ENCODE measurements around the gene GIT1. TPM values are rescaled to one million over a fixed set of nuclear protein-coding genes. Genes with fewer than 3 reads are reported as not detected.

GIT1 gene
- polyA plus RNA-seq, 1 of the 3 experiments (the other 2 are of a cell fraction): 42.9 TPM

DNA sequence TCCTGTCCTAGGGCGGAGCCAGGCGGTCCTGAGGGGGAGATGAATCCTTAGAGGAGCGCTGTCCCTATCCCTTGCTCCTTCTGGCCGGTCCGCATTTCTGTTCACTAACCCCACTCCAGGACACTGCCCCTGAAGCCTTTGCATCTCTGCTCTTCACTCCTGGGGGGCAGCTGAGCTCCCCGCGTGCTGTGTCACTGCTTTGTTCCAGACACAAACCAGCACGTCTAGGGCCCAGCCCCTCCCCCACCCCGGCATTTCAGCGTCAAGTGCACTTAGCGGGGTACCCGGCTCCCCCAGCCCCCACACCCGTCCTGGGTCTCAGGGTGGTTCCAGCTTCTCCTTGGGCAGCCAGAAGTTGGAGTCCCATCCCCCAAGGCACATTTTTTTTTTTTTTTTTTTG lies 24.4 kb upstream of the GIT1 start (continued):
- TF ChIP-seq, protein P1, sequence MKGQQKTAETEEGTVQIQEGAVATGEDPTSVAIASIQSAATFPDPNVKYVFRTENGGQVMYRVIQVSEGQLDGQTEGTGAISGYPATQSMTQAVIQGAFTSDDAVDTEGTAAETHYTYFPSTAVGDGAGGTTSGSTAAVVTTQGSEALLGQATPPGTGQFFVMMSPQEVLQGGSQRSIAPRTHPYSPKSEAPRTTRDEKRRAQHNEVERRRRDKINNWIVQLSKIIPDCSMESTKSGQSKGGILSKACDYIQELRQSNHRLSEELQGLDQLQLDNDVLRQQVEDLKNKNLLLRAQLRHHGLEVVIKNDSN (IDR thresholded peaks at IDR 0.05; ENCODE audit: borderline replicate concordance, low read depth): no peak
- TF ChIP-seq RCOR1 (IDR thresholded peaks at IDR 0.05; ENCODE audit: low read length): no peak
- no peak for TF ChIP-seq EP300 (IDR thresholded peaks at IDR 0.05; ENCODE audit: borderline replicate concordance in 1 of 2, low read depth in 1 of 2, low read length in 1 of 2)
- no peak for TF ChIP-seq NRF1 (IDR thresholded peaks at IDR 0.05; ENCODE audit: low read depth, low read length)
- no peak for TF ChIP-seq TCF12 (IDR thresholded peaks at IDR 0.05)
- no peak for TF ChIP-seq SMC3 (IDR thresholded peaks at IDR 0.05; ENCODE audit: low read depth, low read length)
- TF ChIP-seq NFIC (IDR thresholded peaks at IDR 0.05; ENCODE audit: borderline replicate concordance): no peak

DNA sequence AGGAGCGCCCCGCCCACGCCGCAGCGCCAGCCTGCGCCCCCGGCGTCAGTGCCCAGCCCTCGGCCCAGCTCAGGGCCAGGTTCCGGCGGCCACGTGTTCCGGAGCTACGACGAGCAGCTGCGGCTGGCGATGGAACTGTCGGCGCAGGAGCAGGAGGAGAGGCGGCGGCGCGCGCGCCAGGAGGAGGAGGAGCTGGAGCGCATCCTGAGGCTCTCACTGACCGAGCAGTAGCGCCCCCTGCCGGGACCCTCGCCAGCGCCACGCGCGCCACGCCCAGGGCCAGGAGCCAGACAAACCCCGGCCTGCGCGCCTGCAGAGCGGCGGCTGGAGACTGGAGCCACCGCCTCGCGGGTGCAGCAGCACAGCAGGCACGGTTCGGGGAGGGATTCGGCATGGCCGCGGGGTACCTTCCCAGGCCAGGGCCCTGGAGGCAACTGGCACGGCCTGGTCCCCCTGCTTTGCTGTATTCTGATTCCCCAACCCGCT lies 23.9 kb upstream of the GIT1 start:
- H3K79me2 ChIP-seq (ENCODE audit: insufficient read depth): no peaks in the 10 kb centered on the region
- DNase-seq: peak; percentile 35
- no peak overlapping the region for H3K9ac ChIP-seq
- H3K9me3 ChIP-seq: no peaks in the 10 kb centered on the region
- H2AFZ ChIP-seq (ENCODE audit: low read depth): no peak overlapping the region
- H3K4me3 ChIP-seq (ENCODE audit: low read depth in 2 of 2, low read length in 1 of 2): peak overlapping the region in 1 of 2 experiments; percentile 49; a peak in 1 of 4 replicates
- no peak overlapping the region for H3K27ac ChIP-seq (ENCODE audit: low read depth in 2 of 2, low read length in 1 of 2)
- H3K4me1 ChIP-seq (ENCODE audit: control insufficient read depth in 1 of 2, insufficient read depth in 2 of 2, low read depth in 1 of 2, low read length in 1 of 2): peaks cover 0 to 7% of the 10 kb centered on the region in 2 experiments; a peak in 1 of 4 replicates
- peaks cover 0 to 32% of the 10 kb centered on the region in 2 experiments for H3K36me3 ChIP-seq (replicated peaks in 1 of 2; ENCODE audit: control insufficient read depth in 1 of 2, insufficient read depth in 2 of 2, low read length in 1 of 2)
- 90% methylated on average over 19 of the region's 50 CpGs for WGBS (ENCODE audit: low lambda C conversion rate)
- no peak overlapping the region for H3K4me2 ChIP-seq
- POLR2A ChIA-PET: no interaction called here
- no peaks in the 10 kb centered on the region for H4K20me1 ChIP-seq (ENCODE audit: insufficient read depth)
- H3F3A ChIP-seq (replicated peaks; ENCODE audit: insufficient read depth): no peaks in the 10 kb centered on the region
- no peaks in the 10 kb centered on the region for H3K27me3 ChIP-seq (ENCODE audit: insufficient read depth)
- CTCF ChIA-PET: no interaction called here
- H3K9me2 ChIP-seq: no peaks in the 10 kb centered on the region
- TF ChIP-seq, protein P2, sequence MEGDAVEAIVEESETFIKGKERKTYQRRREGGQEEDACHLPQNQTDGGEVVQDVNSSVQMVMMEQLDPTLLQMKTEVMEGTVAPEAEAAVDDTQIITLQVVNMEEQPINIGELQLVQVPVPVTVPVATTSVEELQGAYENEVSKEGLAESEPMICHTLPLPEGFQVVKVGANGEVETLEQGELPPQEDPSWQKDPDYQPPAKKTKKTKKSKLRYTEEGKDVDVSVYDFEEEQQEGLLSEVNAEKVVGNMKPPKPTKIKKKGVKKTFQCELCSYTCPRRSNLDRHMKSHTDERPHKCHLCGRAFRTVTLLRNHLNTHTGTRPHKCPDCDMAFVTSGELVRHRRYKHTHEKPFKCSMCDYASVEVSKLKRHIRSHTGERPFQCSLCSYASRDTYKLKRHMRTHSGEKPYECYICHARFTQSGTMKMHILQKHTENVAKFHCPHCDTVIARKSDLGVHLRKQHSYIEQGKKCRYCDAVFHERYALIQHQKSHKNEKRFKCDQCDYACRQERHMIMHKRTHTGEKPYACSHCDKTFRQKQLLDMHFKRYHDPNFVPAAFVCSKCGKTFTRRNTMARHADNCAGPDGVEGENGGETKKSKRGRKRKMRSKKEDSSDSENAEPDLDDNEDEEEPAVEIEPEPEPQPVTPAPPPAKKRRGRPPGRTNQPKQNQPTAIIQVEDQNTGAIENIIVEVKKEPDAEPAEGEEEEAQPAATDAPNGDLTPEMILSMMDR (IDR thresholded peaks at IDR 0.05): no peak
- TF ChIP-seq FOXJ3 (CRISPR knock-in tag; IDR thresholded peaks at IDR 0.05) (no peak), CHD2 (IDR thresholded peaks at IDR 0.05; ENCODE audit: low read length, partially characterized antibody) (no peak), FOXM1 (IDR thresholded peaks at IDR 0.05; ENCODE audit: low read depth) (no peak), TEAD4 (IDR thresholded peaks at IDR 0.05; ENCODE audit: borderline replicate concordance, insufficient read depth) (no peak), FOSL2 (IDR thresholded peaks at IDR 0.05; ENCODE audit: borderline replicate concordance, low read depth) (no peak), TCF12 (IDR thresholded peaks at IDR 0.05) (no peak), GABPA (IDR thresholded peaks at IDR 0.05; ENCODE audit: low read depth) (no peak), RCOR1 (IDR thresholded peaks at IDR 0.05; ENCODE audit: low read length) (no peak), EZH2phosphoT487 (IDR thresholded peaks at IDR 0.05; ENCODE audit: borderline replicate concordance, low read depth) (no peak), JUND (IDR thresholded peaks at IDR 0.05) (no peak), ELF1 (IDR thresholded peaks at IDR 0.05) (no peak), MXI1 (IDR thresholded peaks at IDR 0.05; ENCODE audit: low read depth, low read length) (no peak), SIN3A (IDR thresholded peaks at IDR 0.05; ENCODE audit: borderline replicate concordance, low read depth, low read length) (no peak), RXRA (IDR thresholded peaks at IDR 0.05; ENCODE audit: borderline replicate concordance, low read depth) (no peak)
- TF ChIP-seq, protein P3, sequence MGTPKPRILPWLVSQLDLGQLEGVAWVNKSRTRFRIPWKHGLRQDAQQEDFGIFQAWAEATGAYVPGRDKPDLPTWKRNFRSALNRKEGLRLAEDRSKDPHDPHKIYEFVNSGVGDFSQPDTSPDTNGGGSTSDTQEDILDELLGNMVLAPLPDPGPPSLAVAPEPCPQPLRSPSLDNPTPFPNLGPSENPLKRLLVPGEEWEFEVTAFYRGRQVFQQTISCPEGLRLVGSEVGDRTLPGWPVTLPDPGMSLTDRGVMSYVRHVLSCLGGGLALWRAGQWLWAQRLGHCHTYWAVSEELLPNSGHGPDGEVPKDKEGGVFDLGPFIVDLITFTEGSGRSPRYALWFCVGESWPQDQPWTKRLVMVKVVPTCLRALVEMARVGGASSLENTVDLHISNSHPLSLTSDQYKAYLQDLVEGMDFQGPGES (IDR thresholded peaks at IDR 0.05; ENCODE audit: low read depth, low read length): no peak
- TF ChIP-seq, protein P4, sequence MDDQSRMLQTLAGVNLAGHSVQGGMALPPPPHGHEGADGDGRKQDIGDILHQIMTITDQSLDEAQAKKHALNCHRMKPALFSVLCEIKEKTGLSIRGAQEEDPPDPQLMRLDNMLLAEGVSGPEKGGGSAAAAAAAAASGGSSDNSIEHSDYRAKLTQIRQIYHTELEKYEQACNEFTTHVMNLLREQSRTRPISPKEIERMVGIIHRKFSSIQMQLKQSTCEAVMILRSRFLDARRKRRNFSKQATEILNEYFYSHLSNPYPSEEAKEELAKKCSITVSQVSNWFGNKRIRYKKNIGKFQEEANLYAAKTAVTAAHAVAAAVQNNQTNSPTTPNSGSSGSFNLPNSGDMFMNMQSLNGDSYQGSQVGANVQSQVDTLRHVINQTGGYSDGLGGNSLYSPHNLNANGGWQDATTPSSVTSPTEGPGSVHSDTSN (IDR thresholded peaks at IDR 0.05): no peak
- TF ChIP-seq, protein P5, sequence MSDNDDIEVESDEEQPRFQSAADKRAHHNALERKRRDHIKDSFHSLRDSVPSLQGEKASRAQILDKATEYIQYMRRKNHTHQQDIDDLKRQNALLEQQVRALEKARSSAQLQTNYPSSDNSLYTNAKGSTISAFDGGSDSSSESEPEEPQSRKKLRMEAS (IDR thresholded peaks at IDR 0.05; ENCODE audit: low read depth): no peak
- TF ChIP-seq, protein P6, sequence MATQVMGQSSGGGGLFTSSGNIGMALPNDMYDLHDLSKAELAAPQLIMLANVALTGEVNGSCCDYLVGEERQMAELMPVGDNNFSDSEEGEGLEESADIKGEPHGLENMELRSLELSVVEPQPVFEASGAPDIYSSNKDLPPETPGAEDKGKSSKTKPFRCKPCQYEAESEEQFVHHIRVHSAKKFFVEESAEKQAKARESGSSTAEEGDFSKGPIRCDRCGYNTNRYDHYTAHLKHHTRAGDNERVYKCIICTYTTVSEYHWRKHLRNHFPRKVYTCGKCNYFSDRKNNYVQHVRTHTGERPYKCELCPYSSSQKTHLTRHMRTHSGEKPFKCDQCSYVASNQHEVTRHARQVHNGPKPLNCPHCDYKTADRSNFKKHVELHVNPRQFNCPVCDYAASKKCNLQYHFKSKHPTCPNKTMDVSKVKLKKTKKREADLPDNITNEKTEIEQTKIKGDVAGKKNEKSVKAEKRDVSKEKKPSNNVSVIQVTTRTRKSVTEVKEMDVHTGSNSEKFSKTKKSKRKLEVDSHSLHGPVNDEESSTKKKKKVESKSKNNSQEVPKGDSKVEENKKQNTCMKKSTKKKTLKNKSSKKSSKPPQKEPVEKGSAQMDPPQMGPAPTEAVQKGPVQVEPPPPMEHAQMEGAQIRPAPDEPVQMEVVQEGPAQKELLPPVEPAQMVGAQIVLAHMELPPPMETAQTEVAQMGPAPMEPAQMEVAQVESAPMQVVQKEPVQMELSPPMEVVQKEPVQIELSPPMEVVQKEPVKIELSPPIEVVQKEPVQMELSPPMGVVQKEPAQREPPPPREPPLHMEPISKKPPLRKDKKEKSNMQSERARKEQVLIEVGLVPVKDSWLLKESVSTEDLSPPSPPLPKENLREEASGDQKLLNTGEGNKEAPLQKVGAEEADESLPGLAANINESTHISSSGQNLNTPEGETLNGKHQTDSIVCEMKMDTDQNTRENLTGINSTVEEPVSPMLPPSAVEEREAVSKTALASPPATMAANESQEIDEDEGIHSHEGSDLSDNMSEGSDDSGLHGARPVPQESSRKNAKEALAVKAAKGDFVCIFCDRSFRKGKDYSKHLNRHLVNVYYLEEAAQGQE (IDR thresholded peaks at IDR 0.05; ENCODE audit: low read depth, low read length): no peak
